Measurements from ENCODE around the gene CRELD2.

Gene CRELD2

DNA sequence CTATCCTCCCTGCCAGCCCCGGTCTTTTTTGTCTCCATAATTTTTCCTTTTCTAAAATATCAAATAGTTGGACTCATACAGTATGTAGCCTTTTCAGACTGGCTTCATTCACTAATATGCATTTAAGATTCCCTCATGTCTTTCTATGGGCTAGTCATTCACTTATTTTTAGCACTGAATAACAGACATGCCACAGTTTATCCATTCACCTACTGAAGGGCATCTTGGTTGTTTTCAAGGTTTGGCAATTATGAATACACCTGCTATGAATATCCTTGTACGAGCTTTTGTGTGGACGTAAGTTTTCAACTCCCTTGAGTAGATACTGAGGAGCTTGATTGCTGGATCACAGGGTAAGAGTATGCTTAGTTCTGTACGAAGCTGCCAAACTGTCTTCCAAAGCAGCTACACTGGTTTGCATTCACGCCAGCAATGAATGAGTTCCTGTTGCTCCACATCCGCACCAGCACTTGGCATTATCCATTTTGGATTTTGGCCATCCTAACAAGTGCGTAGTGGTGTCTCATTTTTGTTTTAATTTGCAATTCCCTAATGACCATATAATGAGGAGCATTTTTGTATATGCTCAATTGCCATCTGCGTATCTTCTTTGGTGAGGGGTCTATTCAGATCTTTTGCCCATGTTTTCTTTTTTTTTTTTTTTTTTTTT lies 21.3 kb upstream of the CRELD2 start:
- TF ChIP-seq CTCF (IDR thresholded peaks at IDR 0.05; ENCODE audit: insufficient read depth, missing control alignments): no peak
- no peak for FAIRE-seq
- DNase-seq (ENCODE audit: insufficient read length, low spot score): no peak

DNA sequence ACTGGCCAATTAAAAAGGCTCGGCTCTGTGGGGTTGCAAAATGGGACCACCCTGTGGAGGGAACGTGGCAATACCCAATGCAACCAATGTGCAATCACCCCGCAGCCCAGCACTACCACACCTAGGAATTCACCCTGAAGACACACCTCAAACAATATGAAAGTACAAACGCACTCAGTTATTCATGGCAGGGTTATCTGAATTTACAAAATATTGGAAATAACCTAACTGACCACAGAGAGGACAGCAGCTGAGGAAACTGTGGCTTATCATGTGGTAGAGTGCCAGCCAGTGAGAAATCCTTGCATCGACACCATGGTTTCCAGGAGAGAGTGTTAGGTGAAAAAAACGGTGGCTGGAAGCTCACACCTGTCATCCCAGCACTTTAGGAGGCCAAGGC lies 18.9 kb upstream of the CRELD2 start:
- DNase-seq (ENCODE audit: insufficient read length, low spot score) (no peak), FAIRE-seq (no peak)
- no peak for TF ChIP-seq CTCF (IDR thresholded peaks at IDR 0.05; ENCODE audit: insufficient read depth, missing control alignments)

DNA sequence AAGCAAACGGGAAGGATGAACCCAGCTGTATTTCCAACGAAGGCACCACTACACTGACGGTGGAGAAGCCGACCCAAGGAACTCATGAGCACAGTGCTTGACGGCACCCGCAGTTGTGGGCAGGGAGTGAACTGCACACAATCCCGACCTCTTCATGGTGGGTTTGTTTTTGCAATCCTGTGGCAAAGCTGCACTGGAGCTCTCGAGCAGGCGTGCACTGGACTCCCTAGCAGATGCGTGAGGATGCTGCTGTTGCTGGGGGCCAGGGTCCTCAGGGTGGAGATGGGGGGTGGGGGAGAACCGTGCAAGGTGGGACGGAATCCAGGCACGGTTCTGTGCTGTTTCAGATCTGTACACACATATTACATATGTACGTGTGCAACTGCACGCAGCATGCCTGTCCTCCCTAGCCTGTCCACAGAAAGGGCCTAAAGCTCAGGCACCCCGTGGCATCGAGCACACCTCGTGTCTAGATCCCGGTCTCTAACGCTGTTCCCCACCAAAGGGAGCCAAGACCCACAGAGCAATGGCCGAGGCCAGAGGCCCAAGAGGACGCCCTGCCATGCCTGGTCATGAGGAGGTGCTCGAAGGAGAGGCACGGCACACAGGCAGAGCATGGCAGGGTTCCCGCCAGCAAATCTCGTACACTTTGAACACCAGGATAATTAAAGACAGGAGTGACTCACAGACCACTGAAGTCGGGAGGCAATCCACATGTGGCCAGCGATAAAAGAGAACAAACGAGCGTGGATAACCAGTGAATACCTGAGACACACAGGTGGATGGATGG lies 17.8 kb upstream of the CRELD2 start:
- no peak for FAIRE-seq

DNA sequence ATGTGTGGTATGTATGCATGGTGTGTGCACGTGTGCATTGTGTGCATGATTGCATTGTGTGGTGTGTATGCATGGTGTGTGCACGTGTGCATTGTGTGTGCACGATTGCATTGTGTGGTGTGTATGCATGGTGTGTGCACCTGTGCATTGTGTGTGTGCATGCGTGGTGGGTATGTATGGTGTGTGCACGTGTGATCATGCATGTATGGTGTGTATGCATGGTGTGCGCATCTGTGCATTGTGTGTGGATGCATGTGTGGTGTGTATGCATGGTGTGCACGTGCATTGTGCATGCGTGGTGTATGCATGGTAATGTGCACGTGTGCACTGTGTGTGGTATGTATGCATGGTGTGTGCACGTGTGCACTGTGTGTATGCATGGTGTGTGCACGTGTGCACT lies 17.0 kb upstream of the CRELD2 start:
- DNase-seq (ENCODE audit: insufficient read length, low spot score): no peak

More for the DNA sequence above, 17.8 kb upstream of the CRELD2 start:
- TF ChIP-seq CTCF (IDR thresholded peaks at IDR 0.05; ENCODE audit: insufficient read depth, missing control alignments): no peak
- no peak for DNase-seq (ENCODE audit: insufficient read length, low spot score)

GRCh38 chr22:49903322-49904039 lies 15.0 kb upstream of the CRELD2 start:
- DNase-seq (ENCODE audit: insufficient read length, low spot score) (no peak), FAIRE-seq (no peak)
- no peak for TF ChIP-seq CTCF (IDR thresholded peaks at IDR 0.05; ENCODE audit: insufficient read depth, missing control alignments)

More for the DNA sequence above, 17.0 kb upstream of the CRELD2 start:
- no peak for TF ChIP-seq CTCF (IDR thresholded peaks at IDR 0.05; ENCODE audit: insufficient read depth, missing control alignments)
- FAIRE-seq: no peak

GRCh38 chr22:49904040-49904369 lies 14.4 kb upstream of the CRELD2 start:
- TF ChIP-seq CTCF (IDR thresholded peaks at IDR 0.05; ENCODE audit: insufficient read depth, missing control alignments): no peak
- FAIRE-seq (no peak), DNase-seq (ENCODE audit: insufficient read length, low spot score) (no peak)

Measured in D721Med (cell line).